NOMO-1 treated with dmso at 0.1 percent for 144 hours (cell line): ENCODE results near the gene CTDSP2.
A peak's percentile ranks its signal among the peaks of the same experiment; 100 is the strongest.

Experiments used
- DNase-seq: peaks from one replicate; lab custom pipeline; 2025; ENCODE audit not compliant: unreplicated experiment; lab: John Stamatoyannopoulos, UW

The CTDSP2 gene

GRCh38 chr12:57817261-57817989 lies 29.1 kb downstream of the CTDSP2 start:
- DNase-seq, result no peak

DNA sequence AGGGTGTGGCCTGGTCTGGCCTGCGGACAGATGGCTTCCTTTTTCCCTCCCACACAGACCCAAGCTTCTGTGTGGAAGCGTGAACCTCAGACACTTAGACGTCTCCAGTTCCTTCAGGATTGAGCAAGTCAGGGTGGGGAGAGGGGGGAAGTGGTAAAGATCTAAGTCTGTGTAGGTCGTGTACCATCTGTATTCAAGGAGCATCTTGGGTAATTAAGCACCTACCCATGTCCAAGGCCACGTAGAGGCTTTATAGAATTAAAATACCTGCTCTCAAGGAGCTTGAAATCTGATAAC lies 29.7 kb downstream of the CTDSP2 start:
- DNase-seq, result peak; percentile 57

GRCh38 chr12:57816001-57816854 lies 30.3 kb downstream of the CTDSP2 start:
- no peak for DNase-seq

DNA sequence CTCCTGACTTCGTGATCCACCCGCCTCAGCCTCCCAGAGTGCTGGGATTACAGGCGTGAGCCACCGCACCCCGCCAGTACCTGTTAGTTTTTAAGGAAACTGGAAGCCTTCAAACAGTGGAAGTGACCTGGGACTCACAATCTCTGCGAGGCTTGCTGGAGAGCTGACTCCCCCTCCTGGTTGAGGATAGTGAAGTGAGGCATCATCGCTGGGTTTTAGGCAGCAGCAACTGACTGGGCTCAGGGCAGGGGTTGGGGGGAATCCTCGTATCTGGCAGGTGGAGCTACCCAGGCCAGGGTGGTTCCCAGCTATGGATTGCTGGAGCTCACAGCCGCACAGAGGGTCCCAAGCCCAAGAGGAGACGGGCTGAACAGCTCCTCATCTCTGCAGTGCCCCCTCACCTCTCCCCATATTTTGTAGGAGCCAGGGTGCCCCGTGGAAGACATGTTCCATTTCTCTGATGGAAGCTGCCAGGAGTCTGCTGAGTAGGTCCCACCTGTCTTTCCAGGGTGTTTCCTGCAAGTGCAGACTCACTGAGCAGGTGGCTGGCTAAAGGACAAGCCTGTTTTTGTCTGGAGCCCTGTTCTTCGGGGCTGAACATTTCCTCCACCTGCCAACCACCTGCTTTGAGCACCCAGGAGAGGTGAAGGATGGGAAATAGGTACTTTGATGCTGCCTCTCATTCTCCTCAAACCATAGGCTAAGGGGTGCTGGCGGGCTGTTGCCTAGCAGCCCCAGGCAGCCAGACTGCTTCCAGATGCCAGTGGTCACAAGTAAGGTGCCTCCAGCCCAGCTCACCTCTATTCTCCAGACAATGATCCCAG lies 31.1 kb downstream of the CTDSP2 start:
- no peak for DNase-seq

DNA sequence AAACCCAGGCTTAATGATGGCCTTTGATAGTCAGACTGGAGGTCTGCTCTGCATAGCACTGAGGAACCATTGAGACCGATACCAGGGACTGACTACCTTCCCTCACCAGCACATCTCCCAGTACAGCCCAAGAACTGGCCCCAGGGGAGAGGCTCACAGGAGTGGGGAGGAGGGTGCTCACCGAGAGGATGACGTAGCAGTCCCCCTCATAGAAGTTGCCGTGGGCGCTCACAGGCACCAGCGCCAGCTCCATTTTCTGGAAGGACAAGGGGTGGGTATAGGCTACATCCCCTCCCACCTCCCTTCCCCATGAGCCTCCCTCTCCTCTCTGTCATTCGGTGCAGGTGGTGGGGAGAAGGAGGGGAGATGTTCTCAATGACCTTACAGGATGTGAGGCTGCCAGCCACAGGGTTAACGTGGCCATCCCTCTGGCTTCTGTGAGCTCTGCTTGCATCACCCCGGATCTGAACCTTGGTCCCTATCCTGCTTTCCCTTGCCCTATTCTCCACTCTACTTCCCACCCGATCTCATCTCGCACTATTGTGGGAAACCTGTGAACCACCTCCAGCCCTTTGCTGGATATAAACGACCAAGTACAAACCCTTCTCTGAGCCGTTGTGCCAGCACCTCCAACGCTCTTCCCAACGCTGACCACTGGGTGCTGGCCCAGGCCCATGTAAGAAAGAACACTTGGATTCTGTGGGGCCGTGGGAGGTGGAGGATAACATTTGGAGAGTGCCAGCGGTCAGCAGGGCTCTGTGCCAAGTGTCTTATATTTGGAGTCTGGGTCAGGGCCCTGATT lies 32.4 kb downstream of the CTDSP2 start:
- no peak for DNase-seq

DNA sequence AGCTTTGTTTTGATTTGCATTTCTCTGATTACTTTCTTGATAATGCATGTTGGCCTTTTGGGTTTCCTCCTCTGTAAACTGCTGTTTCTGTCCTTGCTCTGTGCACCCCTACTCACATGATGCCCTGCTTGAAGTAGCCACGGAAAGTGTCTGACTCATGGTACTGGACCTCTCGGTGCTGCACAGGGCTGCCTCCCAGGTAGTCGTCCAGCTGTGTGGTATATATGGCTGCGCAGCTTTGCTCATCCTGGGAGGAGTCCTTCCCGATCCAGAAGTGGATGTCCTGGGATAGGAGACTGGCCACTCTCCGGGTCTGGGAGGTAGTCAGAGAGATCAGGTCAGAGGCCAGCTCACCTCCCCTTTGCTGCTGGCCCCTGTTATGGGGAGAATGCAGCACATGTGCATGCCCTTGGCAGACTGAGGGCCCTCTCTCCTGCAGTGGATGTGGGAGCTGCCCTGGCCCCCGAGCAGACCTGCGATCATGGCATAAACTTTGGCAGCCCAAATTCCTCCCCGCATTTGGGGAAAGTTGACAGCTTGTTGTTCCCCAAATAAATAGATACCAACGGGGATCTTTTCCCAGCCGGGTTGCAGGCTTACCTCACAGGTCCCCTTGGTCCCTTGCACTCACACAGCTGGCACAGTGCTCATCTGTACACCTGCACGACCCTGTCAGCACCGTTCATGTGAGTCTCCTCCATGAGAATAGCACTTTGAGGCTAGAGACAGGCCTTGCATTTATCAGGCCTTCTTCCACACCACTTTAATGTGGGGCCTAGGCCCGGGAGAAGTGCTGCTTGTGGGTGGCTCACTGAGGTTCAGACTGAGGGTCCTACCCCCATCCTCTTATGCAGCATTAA lies 33.2 kb downstream of the CTDSP2 start:
- no peak for DNase-seq

- DNase-seq, result no peak
Observed at GRCh38 chr12:57811028-57811755, 35.3 kb downstream of the CTDSP2 start.

DNA sequence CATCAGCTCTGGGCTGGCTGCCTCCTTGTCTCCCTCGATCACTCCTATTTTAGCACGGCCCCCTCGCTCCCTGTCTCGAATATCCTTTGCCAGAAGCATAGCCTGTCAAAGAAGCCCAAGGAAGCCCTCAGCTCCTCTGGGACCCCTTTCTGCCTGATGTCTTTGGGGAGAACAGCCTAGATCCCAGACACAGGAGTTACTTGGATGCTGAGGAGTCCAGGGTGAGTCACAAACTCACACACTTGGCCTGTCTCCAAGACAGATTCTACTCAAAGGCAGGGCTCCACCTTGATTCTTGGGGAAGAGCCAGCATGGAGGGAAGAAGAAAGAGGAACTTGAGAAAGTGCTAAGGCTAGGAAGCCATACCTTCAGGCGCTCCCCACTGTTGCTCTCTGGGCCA lies 36.1 kb downstream of the CTDSP2 start:
- no peak for DNase-seq

DNA sequence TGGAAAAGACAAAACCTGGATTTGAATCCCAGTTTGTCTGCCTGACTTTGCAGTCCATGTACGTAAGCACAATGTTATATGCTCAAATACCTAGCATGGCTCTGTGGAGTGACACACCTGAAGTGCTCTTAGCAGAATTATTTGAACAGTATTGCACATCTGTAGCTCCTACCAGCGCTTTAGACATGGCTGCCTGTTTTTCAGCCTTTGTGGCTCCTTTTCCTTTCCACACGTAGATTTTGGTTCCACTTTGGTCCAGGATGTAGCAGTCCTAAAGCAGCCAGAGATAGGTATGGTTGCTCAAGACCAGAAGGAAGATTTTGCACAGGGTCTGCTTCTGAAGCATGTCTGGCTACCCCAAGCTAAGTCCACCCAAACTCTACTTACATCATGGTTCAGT lies 37.1 kb downstream of the CTDSP2 start:
- DNase-seq, result no peak

DNA sequence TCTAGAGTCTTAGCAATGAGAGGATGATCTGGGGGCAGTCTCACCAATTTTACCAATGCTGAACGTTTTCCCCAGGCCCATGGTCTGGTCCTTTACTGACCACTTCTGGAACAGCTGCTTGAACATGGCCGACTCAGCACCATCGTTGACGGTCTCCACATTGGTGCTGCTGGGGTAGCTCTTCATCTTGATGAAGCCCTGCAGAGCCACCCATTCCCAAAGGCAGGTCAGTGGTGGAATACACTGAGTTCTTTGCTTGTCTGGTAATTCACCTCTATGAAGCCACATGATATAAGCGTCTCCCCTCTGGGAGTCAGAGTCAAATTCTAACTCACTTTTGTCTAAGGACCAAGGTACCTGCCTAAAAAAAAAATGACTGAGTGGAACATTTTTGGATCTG lies 38.2 kb downstream of the CTDSP2 start:
- DNase-seq, result no peak

DNA sequence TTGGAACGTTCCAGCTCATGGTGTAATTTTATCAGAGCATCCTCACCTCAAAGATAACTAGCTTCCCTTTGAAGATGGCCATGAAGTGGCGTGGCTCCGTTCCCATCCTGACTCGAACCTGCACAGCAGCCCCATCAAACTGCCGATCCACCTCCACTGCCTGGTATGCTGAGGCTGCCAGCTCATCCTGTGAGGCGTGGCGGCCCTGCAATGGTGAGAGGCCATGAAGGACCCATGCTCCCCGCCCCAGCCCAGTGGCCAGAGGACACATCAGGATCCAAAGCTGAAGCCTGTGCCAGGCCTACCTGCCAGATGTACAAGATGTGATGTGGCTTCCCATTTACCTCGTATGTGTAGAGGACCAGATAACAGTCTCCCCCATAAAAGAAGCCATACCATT lies 39.2 kb downstream of the CTDSP2 start:
- DNase-seq, result no peak

GRCh38 chr12:57806677-57807076 lies 39.9 kb downstream of the CTDSP2 start:
- DNase-seq, result no peak

DNA sequence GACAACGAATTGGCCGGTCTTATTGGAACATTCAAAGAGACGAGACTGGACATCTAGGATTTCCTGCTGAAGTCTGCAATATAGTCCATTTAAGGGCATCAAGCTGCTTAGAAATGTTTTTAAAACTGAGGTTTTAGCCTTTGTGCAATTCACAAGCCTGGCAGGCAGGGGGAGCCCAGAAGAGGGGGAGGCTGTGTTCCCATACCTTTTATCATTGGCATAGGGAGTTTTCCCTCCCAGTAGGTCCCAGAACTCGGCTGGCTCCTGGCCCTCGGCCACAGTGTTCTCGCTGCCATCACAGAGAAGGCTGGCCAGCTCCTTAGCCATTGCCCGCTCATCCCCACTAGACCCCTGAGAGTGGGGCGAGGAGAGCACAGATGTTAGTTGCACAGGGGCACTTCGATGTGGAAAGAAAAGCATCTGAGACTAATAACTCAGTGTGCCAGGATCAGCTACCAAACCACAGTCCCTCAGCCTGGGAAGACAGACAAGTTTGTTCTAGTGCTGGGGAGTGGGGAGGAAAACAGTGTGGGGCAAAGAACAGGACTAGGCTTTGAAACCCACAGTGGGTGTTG lies 43.1 kb downstream of the CTDSP2 start:
- DNase-seq, result no peak

GRCh38 chr12:57802607-57803006 lies 43.9 kb downstream of the CTDSP2 start:
- DNase-seq, result no peak

GRCh38 chr12:57800965-57801364 lies 45.6 kb downstream of the CTDSP2 start:
- DNase-seq, result no peak

DNA sequence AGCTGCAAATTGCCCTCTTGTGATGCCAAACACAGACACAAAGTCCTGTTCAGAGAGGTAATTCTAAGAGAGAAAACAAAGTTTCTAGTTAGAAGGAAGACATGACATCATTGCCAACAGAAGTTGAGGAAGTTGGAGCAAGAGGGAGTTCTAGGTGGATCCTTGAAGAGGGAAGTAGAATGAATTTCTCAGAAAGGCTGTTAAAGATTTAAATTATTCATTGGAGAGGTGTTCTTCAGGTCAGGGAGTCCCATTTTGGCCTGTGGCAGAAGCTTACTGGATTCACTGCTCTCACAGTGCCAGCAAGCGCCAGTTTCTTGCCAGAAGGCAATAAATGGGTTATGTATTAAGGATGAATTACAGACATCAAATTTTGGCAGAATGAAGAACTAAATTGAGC lies 48.6 kb downstream of the CTDSP2 start:
- no peak for DNase-seq

DNA sequence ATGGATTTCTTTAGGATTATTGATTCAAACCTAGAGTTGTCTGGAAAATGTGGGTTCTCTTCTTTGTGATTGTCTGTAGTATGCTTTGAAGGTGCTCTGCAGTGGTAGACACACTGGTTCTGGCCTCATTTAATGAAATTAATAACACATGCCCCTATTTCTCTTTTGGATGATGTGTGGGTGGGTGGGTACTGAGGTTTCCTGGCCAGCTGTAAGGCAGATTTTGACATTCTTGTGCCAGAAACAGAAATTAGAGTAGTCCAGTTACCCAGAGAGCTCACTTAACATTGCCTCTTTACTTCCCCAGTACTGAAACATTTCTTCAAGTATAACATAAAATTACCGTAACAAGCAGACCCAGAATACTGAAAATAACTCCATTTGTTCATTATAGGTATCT lies 49.5 kb downstream of the CTDSP2 start:
- no peak for DNase-seq

DNA sequence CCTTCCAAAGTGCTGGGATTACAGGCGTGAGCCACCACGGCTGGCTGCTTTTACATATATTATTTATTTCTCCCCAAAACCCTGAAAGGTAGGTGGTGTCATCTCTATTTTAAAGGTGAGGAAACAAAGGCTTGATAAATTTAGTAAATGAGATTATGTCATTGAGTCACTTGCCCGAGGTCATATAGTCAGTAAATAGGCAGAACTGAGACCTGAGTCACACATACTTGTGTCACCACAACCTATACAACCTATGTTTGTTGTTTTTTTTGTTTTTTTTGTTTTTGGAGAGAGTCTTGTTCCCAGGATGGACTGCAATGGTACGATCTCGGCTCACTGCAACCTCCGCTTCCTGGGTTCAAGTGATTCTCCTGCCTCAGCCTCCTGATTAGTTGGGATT lies 51.2 kb downstream of the CTDSP2 start:
- no peak for DNase-seq

DNA sequence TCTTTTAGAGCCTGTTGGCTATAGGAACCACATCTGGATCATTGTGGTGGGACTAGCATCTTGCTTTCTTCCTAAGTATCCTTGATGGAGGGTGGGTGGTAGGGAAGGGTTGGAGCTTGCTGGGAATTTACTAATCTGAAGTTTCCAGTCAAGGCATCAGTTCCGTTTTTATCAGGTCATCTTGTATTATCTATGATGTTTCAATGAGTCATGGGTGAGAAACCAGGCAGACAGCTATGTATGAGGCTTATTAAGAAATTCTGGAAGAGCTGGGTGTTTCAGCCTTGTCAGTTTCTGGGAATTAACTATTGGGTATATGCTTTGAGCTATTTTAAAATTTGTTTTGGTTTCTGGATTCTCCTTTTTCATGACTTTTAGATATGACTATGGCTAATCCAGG lies 52.6 kb downstream of the CTDSP2 start:
- DNase-seq, result no peak
